Keratinocyte (primary cell): Measurements from ENCODE around the gene ATL3. TPM values are rescaled to one million over a fixed set of nuclear protein-coding genes. Genes with fewer than 3 reads are reported as not detected.
"Not testable (repeated sequence)": the region's sequence is repeated elsewhere in the genome, so short reads cannot be mapped to it uniquely, and the experiment has no call there.

Experiments
- DNase-seq: peaks from one replicate; pipeline ENCODE4 v3.0.0-alpha.2; 2011; ENCODE audit warnings: low read depth, missing footprints, low spot score
- FAIRE-seq: peaks from 2 replicates; lab custom pipeline; 2011; peaks lifted over from hg19 to GRCh38; lab: Jason Lieb, UNC
- H2AFZ ChIP-seq: 2 replicates; pipeline ENCODE4 v1.6.0; 2012; ENCODE audit warnings: low read length, control low read depth, inconsistent platforms; ENCODE audit not compliant: control insufficient read depth
- H3K27ac ChIP-seq: 2 replicates; pipeline ENCODE4 v1.5.1; 2011; ENCODE audit warnings: low read length; ENCODE audit not compliant: control insufficient read depth, insufficient read depth
- H3K27me3 ChIP-seq: 3 replicates; pipeline ENCODE4 v1.6.0; 2011; ENCODE audit warnings: low read length; ENCODE audit not compliant: control insufficient read depth, insufficient read depth; ENCODE audit errors: extremely low read depth
- H3K36me3 ChIP-seq, 2 experiments: 2 replicates in 1 of 2; 3 replicates in 1 of 2; pipeline ENCODE4 v1.5.1; 2011; ENCODE audit warnings: low read length in 2 of 2, mild to moderate bottlenecking in 1 of 2; ENCODE audit not compliant: control insufficient read depth in 2 of 2, insufficient read depth in 2 of 2; ENCODE audit errors: extremely low read depth in 1 of 2
- H3K4me1 ChIP-seq: 3 replicates; pipeline ENCODE4 v1.5.1; 2011; ENCODE audit warnings: low read length; ENCODE audit not compliant: control insufficient read depth, insufficient read depth; ENCODE audit errors: extremely low read depth
- H3K4me2 ChIP-seq: 3 replicates; pipeline ENCODE4 v1.6.0; 2011; ENCODE audit warnings: low read depth, low read length; ENCODE audit not compliant: control insufficient read depth, insufficient read depth; ENCODE audit errors: extremely low read depth
- H3K4me3 ChIP-seq, 3 experiments: fragments of 200-600 bp in 1 of 3; sonication (generic) in 1 of 3; 2 replicates in 2 of 3; 3 replicates in 1 of 3; pipeline ENCODE4 v1.5.1; 2011 to 2016; ENCODE audit warnings: low read length in 3 of 3, mild to moderate bottlenecking in 3 of 3, control low read depth in 2 of 3, inconsistent platforms in 1 of 3, low read depth in 1 of 3, mixed read lengths in 1 of 3, mixed run types in 1 of 3, moderate library complexity in 1 of 3; ENCODE audit not compliant: control insufficient read depth in 2 of 3, insufficient read depth in 2 of 3; ENCODE audit errors: extremely low read depth in 1 of 3
- H3K79me2 ChIP-seq: 2 replicates; pipeline ENCODE4 v1.6.0; 2012; ENCODE audit warnings: low read length; ENCODE audit not compliant: control insufficient read depth, insufficient read depth
- H3K9ac ChIP-seq: 3 replicates; pipeline ENCODE4 v1.6.0; 2011; ENCODE audit warnings: low read length; ENCODE audit not compliant: control insufficient read depth, insufficient read depth; ENCODE audit errors: extremely low read depth
- H3K9me1 ChIP-seq: 3 replicates; pipeline ENCODE4 v1.6.0; 2011; ENCODE audit warnings: low read length; ENCODE audit not compliant: control insufficient read depth, insufficient read depth; ENCODE audit errors: extremely low read depth
- H3K9me3 ChIP-seq: 2 replicates; pipeline ENCODE4 v1.5.1; 2012; ENCODE audit warnings: low read depth, low read length; ENCODE audit not compliant: control insufficient read depth
- H4K20me1 ChIP-seq: 3 replicates; pipeline ENCODE4 v1.6.0; 2011; ENCODE audit warnings: low read length; ENCODE audit not compliant: control insufficient read depth, insufficient read depth; ENCODE audit errors: extremely low read depth
- CTCF ChIP-seq, 3 experiments: IDR thresholded peaks in 1 of 3; conservative IDR thresholded peaks in 1 of 3; optimal IDR thresholded peaks in 1 of 3; 2 replicates in 2 of 3; 3 replicates in 1 of 3; pipeline versions ENCODE3 to v1.5.1; 2011; ENCODE audit warnings: low read length in 3 of 3, mild to moderate bottlenecking in 3 of 3, moderate library complexity in 2 of 3, control low read depth in 1 of 3, inconsistent platforms in 1 of 3; ENCODE audit not compliant: insufficient read depth in 2 of 3; ENCODE audit errors: extremely low read depth in 1 of 3
- dilution Hi-C: fragments of 300-500 bp; cut with MboI; formaldehyde crosslinking; loops from one replicate; pipeline ENCODE4 v1.7.0; 2020; ENCODE audit warnings: low sequenced_read_pairs; ENCODE audit not compliant: extremely low pct_ligation_motif_present
- polyA plus RNA-seq, 5 experiments: library from polyadenylated mRNA; depleted of rRNA in 3 of 5; stranded (reverse) in 3 of 5; stranded (forward) in 1 of 5; unstranded in 1 of 5; fragments of >200 nt; gene quantifications; 1 replicate in 1 of 5; 2 replicates in 3 of 5; 3 replicates in 1 of 5; pipeline versions ENCODE4 v1.2.1 to v1.2.3, GENCODE V29; 2011 to 2012; ENCODE audit warnings: missing spikeins in 2 of 5, low read depth in 1 of 5, low replicate concordance in 1 of 5

The ATL3 gene
- polyA plus RNA-seq, 1 donor (not counting 4 experiments of a cell fraction or from before 2014, with no cell fraction given): 36.5 TPM

DNA sequence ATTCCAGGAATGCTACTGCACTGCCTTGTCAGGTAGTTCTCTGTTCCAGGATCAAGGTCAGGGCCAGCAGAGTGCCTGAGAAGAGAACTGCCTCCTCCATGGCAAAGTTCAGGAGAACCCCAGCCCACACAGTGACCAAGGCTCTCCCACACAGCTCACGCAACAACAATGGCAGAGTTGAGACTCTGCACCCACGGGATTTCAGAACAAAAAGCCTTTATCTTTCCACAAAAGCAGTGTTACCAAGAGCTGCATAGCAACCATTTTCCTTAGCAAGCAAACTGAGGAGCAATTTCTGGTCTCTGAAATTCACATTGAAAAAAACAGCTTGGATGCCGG is 68.0 kb downstream of the ATL3 start:
- Histone ChIP-seq H3K4me2 (no peak overlapping the region), H2AFZ (no peak overlapping the region), H3K27ac (no peak overlapping the region), H3K9me1 (no peaks in the 10 kb centered on the region), H3K9ac (no peak overlapping the region), H3K36me3 (no peaks in the 10 kb centered on the region), H4K20me1 (no peaks in the 10 kb centered on the region), H3K4me3 (no peak overlapping the region), H3K79me2 (no peaks in the 10 kb centered on the region), H3K9me3 (no peaks in the 10 kb centered on the region), H3K4me1 (no peaks in the 10 kb centered on the region), H3K27me3 (no peaks in the 10 kb centered on the region)
- DNase-seq (no peak), FAIRE-seq (no peak)
- dilution Hi-C loops: no loop called here
- TF ChIP-seq CTCF (optimal IDR thresholded peaks at IDR 0.05 in 1 of 3, IDR thresholded peaks at IDR 0.05 in 1 of 3, conservative IDR thresholded peaks at IDR 0.05 in 1 of 3; ENCODE audit: extremely low read depth in 1 of 3, insufficient read depth in 2 of 3, low read length in 3 of 3): no peak

- H3K27ac ChIP-seq, H3K9me3 ChIP-seq, H2AFZ ChIP-seq, H3K9ac ChIP-seq, H3K36me3 ChIP-seq, H3K4me1 ChIP-seq, H3K27me3 ChIP-seq, H3K4me3 ChIP-seq, H3K4me2 ChIP-seq, H3K9me1 ChIP-seq, FAIRE-seq, H3K79me2 ChIP-seq, dilution Hi-C loops, DNase-seq, H4K20me1 ChIP-seq: not testable (repeated sequence)
These were observed 68.6 kb downstream of the ATL3 start for GRCh38 chr11:63602290-63603179.
